Measurements from ENCODE around the gene SEPTIN1. TPM values are rescaled to one million over a fixed set of nuclear protein-coding genes. Genes with fewer than 3 reads are reported as not detected.
"Not testable (repeated sequence)": the region's sequence is repeated elsewhere in the genome, so short reads cannot be mapped to it uniquely, and the experiment has no call there.

Gene SEPTIN1
- total and polyA plus RNA-seq, 2 of the 13 experiments (the other 11 are each of a cell fraction or from before 2014, with no cell fraction given) = 0.18 to 0.67 TPM

- peak; percentile 56; the same call in 1 of the 2 replicates for TF ChIP-seq ZBTB2 (CRISPR knock-in tag; IDR thresholded peaks at IDR 0.05; ENCODE audit: low read depth)
- 0 out of 2 replicates have a peak, but pooled peaks have one; percentile 45 for TF ChIP-seq ZNF616 (CRISPR knock-in tag; IDR thresholded peaks at IDR 0.05; ENCODE audit: low read depth)
- peak; percentile 85 for TF ChIP-seq NR0B2 (CRISPR knock-in tag; IDR thresholded peaks at IDR 0.05)
- TF ChIP-seq KLF16 (CRISPR knock-in tag; IDR thresholded peaks at IDR 0.05) = peak in 1 of 2 experiments; percentile 14; a peak in 1 of 4 replicates
- TF ChIP-seq ZBTB42 (CRISPR knock-in tag; IDR thresholded peaks at IDR 0.05) = 0 out of 2 replicates have a peak, but pooled peaks have one; percentile 38
- 0 out of 2 replicates have a peak, but pooled peaks have one; percentile 52 for TF ChIP-seq ZBTB44 (CRISPR knock-in tag; IDR thresholded peaks at IDR 0.05)
- TF ChIP-seq ZMAT3 (CRISPR knock-in tag; conservative IDR thresholded peaks at IDR 0.05) = peak; percentile 53; the same call in 1 of the 2 replicates
- TF ChIP-seq GABPA (IDR thresholded peaks at IDR 0.05; ENCODE audit: low read depth, low read length) = 0 out of 2 replicates have a peak, but pooled peaks have one; percentile 14
- TF ChIP-seq GABPA (CRISPR knock-in tag; IDR thresholded peaks at IDR 0.05; ENCODE audit: low read depth) = not testable (repeated sequence)
- TF ChIP-seq ZNF761 (CRISPR knock-in tag; conservative IDR thresholded peaks at IDR 0.05) = peak; percentile 30; the same call in 1 of the 2 replicates
- peak; percentile 33; the same call in 1 of the 2 replicates for TF ChIP-seq ZNF468 (CRISPR knock-in tag; IDR thresholded peaks at IDR 0.05)
- peak; percentile 85; the same call in 1 of the 2 replicates for TF ChIP-seq ZSCAN21 (CRISPR knock-in tag; IDR thresholded peaks at IDR 0.05; ENCODE audit: borderline replicate concordance)
- TF ChIP-seq POLR2AphosphoS5 (IDR thresholded peaks at IDR 0.05; ENCODE audit: low read depth, low read length) = peak; percentile 69; the same call in 1 of the 2 replicates
- peak; percentile 53; the same call in 1 of the 2 replicates for TF ChIP-seq MEIS2 (CRISPR knock-in tag; IDR thresholded peaks at IDR 0.05)
- peak; percentile 32; the same call in 1 of the 2 replicates for TF ChIP-seq IRF2 (CRISPR knock-in tag; IDR thresholded peaks at IDR 0.05)
- peak; percentile 78 for TF ChIP-seq AKAP8 (CRISPR knock-in tag; IDR thresholded peaks at IDR 0.05)
- peak; percentile 61 for TF ChIP-seq ZNF687 (CRISPR knock-in tag; IDR thresholded peaks at IDR 0.05)
- peak; percentile 88; the same call in 1 of the 2 replicates for TF ChIP-seq ZNF451 (CRISPR knock-in tag; IDR thresholded peaks at IDR 0.05)
- peak; percentile 16; the same call in 1 of the 2 replicates for TF ChIP-seq CBFB (CRISPR knock-in tag; IDR thresholded peaks at IDR 0.05)
- TF ChIP-seq RARA (CRISPR knock-in tag; IDR thresholded peaks at IDR 0.05) = peak; percentile 37
- peak; percentile 37; the same call in 1 of the 2 replicates for TF ChIP-seq ZNF441 (CRISPR knock-in tag; IDR thresholded peaks at IDR 0.05; ENCODE audit: borderline replicate concordance)
- TF ChIP-seq JUN (CRISPR knock-in tag; IDR thresholded peaks at IDR 0.05) = peak; percentile 55; the same call in 1 of the 2 replicates
- 0 out of 2 replicates have a peak, but pooled peaks have one; percentile 42 for TF ChIP-seq ZNF12 (CRISPR knock-in tag; IDR thresholded peaks at IDR 0.05)
These were observed 47.2 kb downstream of the SEPTIN1 start (continued) for GRCh38 chr16:30335028-30335597.
